Fibroblast of skin of right biceps (primary cell): ENCODE data around the gene PLP1.

ENCODE experiments used
- DNase-seq: peaks from one replicate; pipeline ENCODE4 v3.0.0-alpha.2; 2013

Gene PLP1

DNA sequence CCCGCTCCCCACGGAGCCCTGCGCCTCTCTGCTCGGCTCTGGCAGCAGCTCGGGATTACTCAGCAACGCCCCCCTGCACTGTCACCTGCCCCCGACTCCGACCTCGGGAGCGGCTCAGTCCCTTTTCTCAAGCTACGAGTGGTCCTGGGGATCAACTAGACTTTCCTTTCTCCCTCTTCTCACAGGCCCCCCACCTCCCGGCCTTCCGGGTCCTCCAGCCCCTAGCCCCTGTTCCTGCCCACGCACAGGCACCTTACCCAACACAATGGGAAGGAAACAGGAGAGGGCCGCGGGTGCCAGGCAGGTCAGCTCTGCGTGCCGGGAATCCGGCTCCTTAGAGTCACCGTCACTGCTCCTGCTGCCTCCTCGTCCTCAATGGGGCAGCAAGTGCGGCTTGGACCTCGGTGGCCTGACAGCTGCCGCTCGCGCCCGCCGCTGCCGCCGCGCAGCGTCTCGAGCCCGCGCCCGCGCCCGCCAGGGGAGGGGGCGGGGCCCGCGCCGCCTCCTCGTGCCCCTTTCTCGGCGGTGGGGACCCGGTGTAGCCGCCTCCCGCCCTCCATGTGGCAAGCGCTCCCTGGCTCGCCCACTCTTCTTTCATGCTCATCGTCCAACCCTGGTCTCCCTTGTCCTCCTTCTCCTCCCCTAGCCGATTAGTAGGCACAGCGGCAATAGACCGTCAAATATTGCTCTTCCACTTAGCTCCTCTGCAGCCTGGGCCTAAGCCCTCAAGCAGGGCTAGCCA is 55.3 kb downstream of the PLP1 start, which contains the start of gene RAB9B:
TSS of gene RAB9B (minus strand) at position 455 of the 742 bp plus-strand sequence. CDS start 6,473 bp downstream, outside the sequence.
- peak; percentile 41 for DNase-seq

DNA sequence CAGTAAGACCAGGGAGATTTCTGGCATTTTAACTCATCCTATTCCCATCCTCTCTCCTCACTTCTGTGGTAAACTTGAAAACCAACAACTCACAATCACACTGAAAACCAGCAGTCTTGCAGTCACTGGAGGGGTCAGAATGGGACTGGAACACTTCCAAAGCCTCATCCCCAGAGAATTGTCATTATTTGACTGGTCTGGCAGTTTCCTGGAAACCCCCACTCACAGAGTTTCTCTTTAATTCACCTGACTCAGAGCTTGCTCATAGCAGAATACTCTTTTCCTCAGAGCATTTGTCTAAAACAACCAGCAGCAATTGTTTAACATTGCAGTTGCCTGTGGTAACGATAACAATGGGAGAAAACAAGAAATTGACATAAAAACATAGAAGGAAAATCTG is 62.8 kb downstream of the PLP1 start:
- peak; percentile 26 for DNase-seq
